Neural cell (in vitro differentiated cells): ENCODE data around the gene FGD5. TPM values are rescaled to one million over a fixed set of nuclear protein-coding genes. Genes with fewer than 3 reads are reported as not detected.

Experiments
- H2AFZ ChIP-seq: fragments of 200-600, 300-800 bp; sonication (generic), shearing (Covaris generic); 2 replicates; pipeline ENCODE4 v1.6.0; 2014; ENCODE audit warnings: low read depth, mild to moderate bottlenecking, antibody characterized with exemption, low read length, moderate library complexity
- H3F3A ChIP-seq: fragments of 200-600 bp; shearing (Covaris generic); 2 replicates; pipeline ENCODE4 v1.6.1; 2016; ENCODE audit warnings: mild to moderate bottlenecking, moderate library complexity, mixed read lengths, antibody characterized with exemption, low read length; ENCODE audit not compliant: insufficient read depth, poor library complexity, severe bottlenecking
- H3K27ac ChIP-seq: fragments of 200-600, 300-800 bp; sonication (generic), shearing (Covaris generic); 2 replicates; pipeline ENCODE4 v1.5.1; 2014; ENCODE audit warnings: mild to moderate bottlenecking, low read length, moderate library complexity
- H3K27me3 ChIP-seq: fragments of 300-800, 200-600 bp; sonication (generic), shearing (Covaris generic); 2 replicates; pipeline ENCODE4 v1.6.0; 2014; ENCODE audit warnings: mild to moderate bottlenecking, low read depth, low read length, moderate library complexity; ENCODE audit not compliant: insufficient read depth
- H3K36me3 ChIP-seq: fragments of 300-800, 200-600 bp; sonication (generic), shearing (Covaris generic); 2 replicates; pipeline ENCODE4 v1.5.1; 2014; ENCODE audit warnings: mild to moderate bottlenecking, antibody characterized with exemption, low read length, moderate library complexity; ENCODE audit not compliant: insufficient read depth
- H3K4me2 ChIP-seq: fragments of 300-800, 200-600 bp; sonication (generic), shearing (Covaris generic); 2 replicates; pipeline ENCODE4 v1.6.0; 2014; ENCODE audit warnings: mild to moderate bottlenecking, low read length
- H3K4me3 ChIP-seq: fragments of 300-800, 200-600 bp; sonication (generic), shearing (Covaris generic); 2 replicates; pipeline ENCODE4 v1.5.1; 2014; ENCODE audit warnings: mild to moderate bottlenecking, low read length, moderate library complexity
- H3K79me2 ChIP-seq: fragments of 200-600 bp; shearing (Covaris generic); replicated peaks from 2 replicates; pipeline ENCODE4 v1.6.0; 2014; ENCODE audit warnings: mild to moderate bottlenecking, low read length, moderate library complexity; ENCODE audit not compliant: insufficient read depth
- H3K9ac ChIP-seq: fragments of 300-800, 200-600 bp; sonication (generic), shearing (Covaris generic); 2 replicates; pipeline ENCODE4 v1.6.1; 2016; ENCODE audit warnings: mild to moderate bottlenecking, low read length, mixed read lengths
- H3K9me2 ChIP-seq: fragments of 200-600 bp; shearing (Covaris generic); 2 replicates; pipeline ENCODE4 v1.6.1; 2016; ENCODE audit warnings: mild to moderate bottlenecking, low read length, mixed read lengths; ENCODE audit not compliant: insufficient read depth
- H3K9me3 ChIP-seq: fragments of 200-600, 300-800 bp; sonication (generic), shearing (Covaris generic); 2 replicates; pipeline ENCODE4 v1.6.1; 2016; ENCODE audit warnings: mild to moderate bottlenecking, mixed run types, low read length, moderate library complexity, mixed read lengths
- H4K20me1 ChIP-seq: fragments of 200-600 bp; shearing (Covaris generic); 2 replicates; pipeline ENCODE4 v1.6.1; 2016; ENCODE audit warnings: mild to moderate bottlenecking, mixed run types; ENCODE audit not compliant: insufficient read depth
- CTCF ChIP-seq: fragments of 450-650 bp; IDR thresholded peaks from 2 replicates; pipeline ENCODE4 v1.5.1; 2014; ENCODE audit warnings: antibody characterized with exemption, mild to moderate bottlenecking, moderate library complexity; ENCODE audit not compliant: poor library complexity, severe bottlenecking
- EP300 ChIP-seq: fragments of 450-650 bp; conservative IDR thresholded peaks from 2 replicates; pipeline ENCODE4 v1.6.1; 2014; ENCODE audit warnings: antibody characterized with exemption, mild to moderate bottlenecking, moderate library complexity; ENCODE audit not compliant: poor library complexity, severe bottlenecking
- EZH2 ChIP-seq: fragments of 200-600, 300-800 bp; shearing (Covaris generic), sonication (generic); IDR thresholded peaks from 2 replicates; pipeline ENCODE4 v1.6.1; 2014; ENCODE audit warnings: antibody characterized with exemption, low read length, borderline replicate concordance, mild to moderate bottlenecking; ENCODE audit not compliant: insufficient read depth, poor library complexity, severe bottlenecking
- MXI1 ChIP-seq: fragments of 450-650 bp; conservative IDR thresholded peaks from 2 replicates; pipeline ENCODE4 v1.6.1; 2014; ENCODE audit warnings: antibody characterized with exemption, mild to moderate bottlenecking; ENCODE audit not compliant: poor library complexity, severe bottlenecking
- POLR2AphosphoS5 ChIP-seq: IDR thresholded peaks from 2 replicates; pipeline ENCODE4 v1.6.1; 2012
- RAD21 ChIP-seq: fragments of 450-650 bp; conservative IDR thresholded peaks from 2 replicates; pipeline ENCODE4 v1.6.1; 2014; ENCODE audit warnings: antibody characterized with exemption, mild to moderate bottlenecking, moderate library complexity
- REST ChIP-seq: IDR thresholded peaks from 2 replicates; pipeline ENCODE4 v1.6.1; 2012; ENCODE audit warnings: borderline replicate concordance
- SMC3 ChIP-seq: fragments of 450-650 bp; conservative IDR thresholded peaks from 2 replicates; pipeline ENCODE4 v1.6.1; 2014; ENCODE audit warnings: antibody characterized with exemption, mild to moderate bottlenecking, moderate library complexity; ENCODE audit not compliant: poor library complexity
- TAF1 ChIP-seq: IDR thresholded peaks from 2 replicates; pipeline ENCODE4 v1.6.1; 2012; ENCODE audit warnings: low read depth
- polyA plus RNA-seq: library from polyadenylated mRNA; depleted of rRNA; stranded (reverse); fragments of >200 nt; gene quantifications from 2 replicates; pipeline ENCODE4 v1.2.3, GENCODE V29; 2014

The FGD5 gene
- polyA plus RNA-seq, 1 donor from 2014 or later, result not detected

GRCh38 chr3:14841836-14842235 lies 23.1 kb downstream of the FGD5 start:
- Histone ChIP-seq H3K79me2 (no peaks in the 10 kb centered on the region), H2AFZ (no peak overlapping the region), H3K9me3 (no peaks in the 10 kb centered on the region), H3K27me3 (no peaks in the 10 kb centered on the region), H3K9ac (no peak overlapping the region), H3K9me2 (no peaks in the 10 kb centered on the region), H3K4me2 (no peak overlapping the region), H4K20me1 (no peaks in the 10 kb centered on the region), H3K4me3 (no peak overlapping the region), H3K27ac (no peak overlapping the region), H3K36me3 (no peaks in the 10 kb centered on the region), H3F3A (no peaks in the 10 kb centered on the region)
- no peak for TF ChIP-seq REST
- TF ChIP-seq EP300, result no peak
- no peak for TF ChIP-seq SMC3
- TF ChIP-seq RAD21, result no peak
- no peak for TF ChIP-seq MXI1
- TF ChIP-seq POLR2AphosphoS5, result no peak
- TF ChIP-seq CTCF, result no peak
- TF ChIP-seq EZH2, result no peak
- TF ChIP-seq TAF1, result no peak

GRCh38 chr3:14842277-14842676 lies 23.5 kb downstream of the FGD5 start:
- no peaks in the 10 kb centered on the region for H3K79me2 ChIP-seq
- H3K9me3 ChIP-seq, result no peaks in the 10 kb centered on the region
- H3F3A ChIP-seq, result no peaks in the 10 kb centered on the region
- no peak overlapping the region for H3K4me2 ChIP-seq
- no peak for TF ChIP-seq CTCF
- no peak for TF ChIP-seq SMC3
- no peak overlapping the region for H3K9ac ChIP-seq
- H4K20me1 ChIP-seq, result no peaks in the 10 kb centered on the region
- H3K9me2 ChIP-seq, result no peaks in the 10 kb centered on the region
- no peak overlapping the region for H3K4me3 ChIP-seq
- no peaks in the 10 kb centered on the region for H3K36me3 ChIP-seq
- H2AFZ ChIP-seq, result no peak overlapping the region
- H3K27ac ChIP-seq, result no peak overlapping the region
- H3K27me3 ChIP-seq, result no peaks in the 10 kb centered on the region
